Measurements from ENCODE around the gene GPAM.
"Not testable (repeated sequence)": the region's sequence is repeated elsewhere in the genome, so short reads cannot be mapped to it uniquely, and the experiment has no call there.

The GPAM gene

DNA sequence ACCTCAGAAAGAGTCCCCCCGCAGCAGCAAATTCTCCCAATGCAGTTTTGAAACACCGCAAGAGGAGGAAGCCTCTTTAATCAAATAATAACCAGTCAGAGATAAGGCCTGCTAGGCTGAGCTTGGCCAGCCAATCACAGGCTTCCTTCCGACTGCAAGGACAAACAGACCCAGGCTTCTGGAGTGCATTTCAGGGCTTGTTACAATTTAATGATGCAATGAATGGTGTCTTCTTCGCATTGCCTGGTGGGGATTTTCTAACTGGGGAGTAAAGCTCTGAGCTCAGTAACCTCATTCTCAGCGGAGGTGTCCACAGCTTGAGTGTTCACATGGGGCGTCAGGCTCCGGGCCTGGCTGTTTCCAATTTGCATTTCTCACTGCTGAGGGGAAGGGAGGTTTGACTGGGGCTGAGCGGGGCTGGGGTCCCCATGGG, 31.8 kb upstream of the GPAM start:
- no peak for DNase-seq (ENCODE audit: low read depth in 1 of 2, low spot score in 1 of 2)

DNA sequence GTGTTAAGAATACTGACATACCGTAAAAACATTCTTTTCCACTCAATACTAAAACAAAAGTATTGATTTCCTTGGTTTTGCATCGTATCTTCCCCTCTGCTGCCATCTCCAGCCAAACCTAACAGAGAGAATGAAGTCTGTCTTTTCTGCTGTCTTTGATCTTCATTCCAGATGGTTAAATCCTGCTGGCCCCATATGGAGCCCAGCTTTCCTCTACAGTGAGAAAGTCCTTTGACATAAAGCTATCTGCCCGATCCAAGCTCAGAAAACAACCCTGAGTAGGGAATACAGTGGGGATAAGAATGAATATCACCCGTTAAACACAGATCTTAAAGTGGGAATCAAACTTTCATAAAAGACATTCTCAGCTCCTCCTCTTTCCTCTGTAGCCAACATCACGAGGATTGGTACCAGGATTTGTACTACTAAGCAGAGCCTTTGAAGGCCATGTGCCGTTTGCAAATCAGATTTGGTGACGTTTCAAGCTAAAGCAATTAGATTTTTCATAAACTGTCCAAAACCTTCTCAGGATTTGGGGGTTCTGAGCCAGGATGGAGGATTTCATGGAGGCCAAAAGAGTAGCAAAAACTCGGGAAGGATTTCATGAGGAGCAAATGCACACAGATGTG, 30.8 kb upstream of the GPAM start:
- DNase-seq (ENCODE audit: low read depth in 1 of 2, low spot score in 1 of 2), result no peak

DNA sequence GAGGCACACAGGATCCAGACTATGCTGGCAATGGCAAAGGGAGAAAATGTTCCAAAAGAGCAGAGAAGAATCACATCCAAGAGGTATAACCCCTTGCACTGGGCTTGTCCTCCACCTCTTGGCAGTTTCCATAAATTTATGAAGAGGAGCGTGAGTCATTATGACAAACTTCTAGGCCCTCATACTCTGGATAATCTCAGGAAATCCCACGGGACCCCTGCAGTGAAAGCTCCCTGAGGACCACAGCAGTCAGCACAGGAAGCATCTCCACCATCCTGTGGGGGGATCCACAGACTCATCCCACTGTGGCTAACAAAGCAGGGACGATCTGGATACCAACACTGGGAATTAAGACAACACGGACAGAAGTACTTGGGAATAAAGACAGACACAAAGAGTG, 30.3 kb upstream of the GPAM start:
- DNase-seq (ENCODE audit: low read depth in 1 of 2, low spot score in 1 of 2), result no peak

DNA sequence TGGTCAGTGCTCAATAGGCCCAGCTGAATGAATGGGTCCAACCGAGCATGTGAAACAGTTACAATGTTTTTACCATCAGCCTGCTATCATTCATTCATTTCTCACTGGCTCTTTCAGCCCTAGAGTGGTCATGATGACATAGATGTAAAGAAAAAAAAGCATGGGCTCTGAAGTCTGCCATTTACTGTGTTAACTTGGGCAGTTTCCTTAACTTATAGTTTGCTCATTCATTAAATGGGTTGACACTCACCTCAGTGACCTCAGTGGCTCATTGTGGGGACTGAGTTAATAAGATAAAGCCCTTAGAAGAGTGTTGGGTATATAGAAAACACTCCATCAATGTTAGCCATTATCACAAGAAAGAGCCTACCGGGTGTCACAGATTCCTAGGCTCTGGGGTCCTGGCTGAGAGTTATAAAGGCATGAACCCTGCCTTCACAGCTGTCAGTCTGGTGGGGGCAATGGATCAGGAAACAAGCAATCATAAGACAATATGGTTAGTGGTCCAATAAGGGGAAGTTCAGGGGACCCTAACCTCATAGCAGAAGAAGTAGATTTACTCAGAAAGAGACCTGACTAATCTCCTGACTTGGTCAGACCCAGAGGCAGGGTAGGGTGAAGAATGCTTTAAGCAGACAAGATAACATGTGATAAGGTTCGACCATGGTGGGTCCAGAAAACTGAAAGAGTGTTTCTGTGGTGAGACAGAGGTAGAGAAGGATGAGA, 29.7 kb upstream of the GPAM start:
- DNase-seq (ENCODE audit: low read depth in 1 of 2, low spot score in 1 of 2), result no peak

DNA sequence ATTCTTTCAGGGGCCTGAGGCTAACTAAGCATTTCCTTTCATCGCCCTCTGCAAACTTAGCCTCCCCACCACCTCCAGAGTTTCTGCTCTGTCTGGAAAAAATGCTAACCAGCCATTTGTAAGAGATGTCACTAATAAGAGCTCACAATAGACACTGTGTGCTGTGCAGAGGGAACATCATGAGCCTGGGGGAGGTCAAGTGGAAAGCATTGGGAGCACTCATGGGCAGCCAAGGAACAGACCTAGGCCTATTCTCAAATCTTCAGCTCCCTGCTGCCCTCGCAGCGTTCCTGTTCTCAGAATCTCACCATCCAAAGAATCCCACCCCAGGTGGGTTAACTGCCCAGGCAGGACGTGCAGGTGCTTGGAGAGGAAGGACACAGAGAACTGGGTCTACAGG, 27.1 kb upstream of the GPAM start:
- DNase-seq (ENCODE audit: low read depth in 1 of 2, low spot score in 1 of 2), result no peak

DNA sequence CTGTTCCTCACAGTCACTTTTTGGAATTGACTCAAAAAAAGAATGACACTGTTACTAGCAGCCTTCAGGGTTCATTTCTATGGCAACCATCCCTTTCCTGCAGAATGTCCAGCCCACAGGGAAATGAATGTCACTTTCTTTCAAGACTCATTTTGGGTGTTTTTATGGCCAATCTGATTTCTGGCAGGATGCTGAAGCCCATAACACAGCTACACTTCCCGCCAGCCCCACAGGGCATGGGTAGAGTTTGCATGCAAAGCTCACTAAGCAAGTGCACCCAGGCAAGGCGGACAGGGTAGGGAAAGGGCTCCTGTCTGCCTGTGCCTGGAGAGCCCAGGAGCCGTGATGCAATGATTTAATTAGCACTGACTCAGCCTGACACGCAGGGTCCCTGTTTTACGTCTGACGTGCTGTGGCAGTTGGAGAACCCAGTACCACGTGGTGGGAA, 26.1 kb upstream of the GPAM start:
- no peak for DNase-seq (ENCODE audit: low read depth in 1 of 2, low spot score in 1 of 2)

DNA sequence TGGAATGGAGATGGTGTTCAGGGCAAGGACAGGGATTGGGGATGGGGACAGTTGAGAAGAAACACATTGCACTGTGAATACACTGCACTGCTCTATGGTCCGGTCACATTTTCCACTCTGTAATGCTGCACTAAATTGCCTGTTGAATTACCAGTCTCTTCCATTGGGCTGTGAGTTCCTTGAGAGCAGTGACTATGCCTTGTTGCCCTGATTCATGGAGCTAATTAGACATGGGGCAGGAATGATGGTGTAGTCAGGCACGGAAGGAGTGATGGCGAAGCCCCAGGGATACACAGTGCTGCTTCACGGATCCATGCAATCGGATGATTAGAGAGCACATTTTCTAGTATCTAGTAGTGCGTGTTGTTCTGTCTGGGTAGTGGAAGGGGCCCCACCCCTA, 25.4 kb upstream of the GPAM start:
- DNase-seq (ENCODE audit: low read depth in 1 of 2, low spot score in 1 of 2), result no peak

DNA sequence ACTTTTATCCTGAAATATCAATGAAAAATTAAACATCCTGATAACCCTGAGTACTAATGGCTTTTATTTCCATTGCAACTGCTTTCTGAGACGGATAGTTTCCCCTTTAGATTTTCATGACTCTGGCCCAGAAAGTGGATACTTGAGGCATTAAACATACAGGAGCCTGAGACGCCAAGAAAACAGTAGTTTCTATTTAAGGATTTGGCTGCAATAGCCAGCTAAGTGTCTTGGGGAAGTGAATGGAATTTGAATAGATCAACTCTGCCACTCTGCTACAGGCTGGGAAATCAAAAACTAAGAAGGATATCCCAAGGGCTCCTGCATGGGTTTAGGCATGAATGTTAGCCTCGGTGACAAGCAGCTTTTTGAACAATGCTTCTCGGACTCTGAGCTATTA, 24.7 kb upstream of the GPAM start:
- DNase-seq (ENCODE audit: low read depth in 1 of 2, low spot score in 1 of 2), result no peak

DNA sequence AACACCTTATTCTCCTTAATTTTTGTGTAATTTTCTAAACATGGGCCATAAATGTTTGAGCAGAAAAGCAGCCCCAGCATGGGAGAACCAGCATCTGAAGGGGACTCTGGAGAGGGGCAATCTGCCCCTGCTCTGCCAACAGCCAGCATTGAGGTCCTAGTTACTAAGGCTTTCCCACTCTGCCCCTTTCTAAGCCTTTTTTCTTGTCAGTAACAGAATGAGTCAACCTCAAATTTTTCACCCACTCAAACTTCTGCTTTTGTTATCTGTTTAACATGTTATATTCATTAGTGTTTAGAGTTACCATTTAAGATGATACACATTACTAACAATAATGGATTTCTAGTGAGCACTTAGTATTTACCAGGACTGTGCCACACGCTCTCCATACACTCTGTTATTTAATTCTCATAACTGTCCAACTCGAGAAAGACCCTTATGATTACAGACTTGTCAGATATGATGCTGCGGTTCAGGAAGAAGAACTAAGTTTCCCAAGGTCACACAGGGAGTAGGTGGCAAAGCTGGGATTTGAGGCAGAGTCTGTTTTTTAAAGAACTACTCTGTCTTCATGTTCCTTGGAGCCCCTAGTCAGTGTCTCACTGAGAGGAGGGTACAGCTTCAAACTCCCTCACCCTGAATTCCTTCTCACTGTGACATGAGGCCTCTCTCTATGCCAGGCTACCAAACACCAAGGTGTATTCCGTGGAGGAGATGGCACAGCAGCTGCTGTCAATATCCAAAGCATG, 19.9 kb upstream of the GPAM start:
- no peak for DNase-seq (ENCODE audit: low read depth in 1 of 2, low spot score in 1 of 2)

DNA sequence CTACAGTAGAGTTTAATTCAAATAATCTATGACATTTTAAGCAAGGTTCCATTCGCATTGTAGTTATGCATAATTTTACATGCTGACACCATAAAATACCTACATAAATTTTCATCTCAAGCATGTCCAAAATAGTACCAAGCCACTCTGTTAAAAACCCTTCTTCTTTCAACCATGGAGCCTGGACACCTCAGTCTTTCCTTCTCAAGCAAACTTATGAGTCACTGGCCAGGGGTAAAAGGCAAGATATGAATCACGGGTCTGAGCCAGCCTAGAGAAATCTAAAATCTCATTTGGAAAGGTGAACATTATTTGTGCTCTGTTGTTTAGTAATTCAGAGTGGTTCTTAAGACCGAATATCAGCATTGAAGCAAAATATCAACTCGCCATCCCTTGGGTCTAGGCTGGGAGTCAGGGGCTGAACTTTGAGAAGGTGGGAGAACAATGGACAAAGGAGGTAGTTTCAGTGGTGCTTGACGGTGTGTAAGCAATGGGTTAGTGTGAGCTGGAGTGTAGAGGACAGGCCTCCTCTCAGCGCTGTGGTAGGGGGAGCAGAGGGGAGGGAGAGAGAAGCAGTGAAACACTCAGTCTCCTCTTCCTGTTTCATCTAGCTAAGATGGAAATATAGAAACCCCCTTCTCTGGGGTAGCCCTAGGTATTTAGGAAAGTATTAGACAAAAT, 19.1 kb upstream of the GPAM start:
- no peak for DNase-seq (ENCODE audit: low read depth in 1 of 2, low spot score in 1 of 2)

DNA sequence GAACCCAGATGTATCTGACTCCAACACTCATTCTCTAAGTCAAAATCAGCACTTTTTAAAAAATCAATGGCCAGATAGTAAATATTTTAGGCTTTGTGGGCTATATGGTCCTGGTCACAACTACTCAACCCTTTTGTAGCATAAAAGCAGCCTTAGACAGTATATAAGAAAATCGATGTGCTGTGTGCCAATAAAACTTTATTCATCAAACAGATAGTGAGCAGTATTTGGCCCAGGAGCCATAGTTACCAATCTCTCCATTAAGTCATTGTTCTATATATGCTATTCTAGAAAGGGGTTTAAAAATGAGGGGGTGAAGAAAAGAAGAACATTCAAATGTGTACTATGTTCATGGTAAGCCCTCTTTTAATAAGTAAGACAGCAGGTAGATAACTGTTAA, 18.5 kb upstream of the GPAM start:
- no peak for DNase-seq (ENCODE audit: low read depth in 1 of 2, low spot score in 1 of 2)

DNA sequence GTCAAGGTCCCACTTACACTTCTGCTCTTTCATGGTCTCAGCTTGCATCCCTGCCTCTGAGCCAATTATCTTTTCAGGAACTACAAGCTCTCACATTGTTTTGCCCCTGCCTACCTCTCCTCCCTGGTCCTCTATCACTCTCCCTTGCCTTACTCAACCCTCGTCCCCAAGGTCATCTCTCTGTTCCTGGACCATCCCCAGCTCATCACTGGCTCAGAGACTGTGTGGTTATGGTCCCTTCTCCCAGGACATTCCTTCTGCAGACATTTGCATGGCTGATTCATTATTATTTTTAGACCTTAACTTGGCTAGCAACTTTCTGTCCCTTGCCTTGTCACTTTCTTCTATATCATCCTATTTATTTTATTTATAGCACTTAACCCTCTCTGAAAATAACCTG, 17.8 kb upstream of the GPAM start:
- DNase-seq (ENCODE audit: low read depth in 1 of 2, low spot score in 1 of 2), result no peak

DNA sequence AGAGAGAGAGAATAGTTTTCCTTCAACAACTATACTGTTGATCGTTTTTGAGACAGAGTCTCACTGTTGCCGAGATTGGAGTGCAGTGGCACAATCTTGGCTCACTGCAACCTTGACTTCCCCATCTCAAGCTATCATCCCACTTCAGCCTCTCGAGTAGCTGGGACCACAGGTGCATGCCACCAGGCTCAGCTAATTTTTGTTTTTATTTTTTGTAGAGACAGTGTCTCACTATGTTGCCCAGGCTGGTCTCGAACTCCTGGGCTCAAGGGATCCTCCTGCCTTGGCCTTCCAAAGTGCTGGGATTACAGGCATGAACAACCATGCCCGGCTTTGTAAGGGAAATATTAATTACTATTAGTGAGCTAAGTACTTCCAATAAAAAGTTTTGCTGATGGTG, 16.7 kb upstream of the GPAM start:
- DNase-seq (ENCODE audit: low read depth in 1 of 2, low spot score in 1 of 2), result not testable (repeated sequence)

DNA sequence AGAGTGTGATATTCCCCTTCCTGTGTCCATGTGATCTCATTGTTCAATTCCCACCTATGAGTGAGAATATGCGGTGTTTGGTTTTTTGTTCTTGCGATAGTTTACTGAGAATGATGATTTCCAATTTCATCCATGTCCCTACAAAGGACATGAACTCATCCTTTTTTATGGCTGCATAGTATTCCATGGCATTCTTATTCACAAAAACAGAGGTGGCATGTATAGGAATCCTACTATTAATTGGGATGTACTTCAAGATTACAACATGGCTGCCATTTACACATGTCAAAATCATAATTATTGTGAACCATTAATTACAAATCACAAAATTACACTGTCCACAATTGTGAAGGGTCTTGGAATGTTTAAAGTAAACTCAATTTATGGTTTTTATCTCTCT, 14.1 kb upstream of the GPAM start:
- not testable (repeated sequence) for DNase-seq (ENCODE audit: low read depth in 1 of 2, low spot score in 1 of 2)

DNA sequence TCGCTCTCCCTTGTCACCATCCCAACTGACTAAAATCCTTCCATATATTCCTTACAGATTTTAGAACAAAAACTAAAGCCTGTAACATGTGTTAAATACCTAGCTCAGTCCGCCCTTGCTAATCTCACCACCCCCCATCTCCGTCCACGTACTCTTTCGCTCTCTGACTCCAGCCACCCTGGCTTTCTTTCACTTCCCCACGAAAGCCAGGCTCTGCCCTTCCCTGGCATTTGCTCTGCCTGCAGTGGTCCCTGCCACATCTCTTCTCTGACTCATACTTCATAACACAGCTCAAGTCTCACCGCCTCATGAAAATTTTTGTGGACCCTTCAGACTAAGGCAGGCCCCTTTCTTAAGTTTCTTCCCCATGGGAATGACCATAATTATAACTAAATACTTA, 11.7 kb upstream of the GPAM start:
- no peak for DNase-seq (ENCODE audit: low read depth in 1 of 2, low spot score in 1 of 2)

DNA sequence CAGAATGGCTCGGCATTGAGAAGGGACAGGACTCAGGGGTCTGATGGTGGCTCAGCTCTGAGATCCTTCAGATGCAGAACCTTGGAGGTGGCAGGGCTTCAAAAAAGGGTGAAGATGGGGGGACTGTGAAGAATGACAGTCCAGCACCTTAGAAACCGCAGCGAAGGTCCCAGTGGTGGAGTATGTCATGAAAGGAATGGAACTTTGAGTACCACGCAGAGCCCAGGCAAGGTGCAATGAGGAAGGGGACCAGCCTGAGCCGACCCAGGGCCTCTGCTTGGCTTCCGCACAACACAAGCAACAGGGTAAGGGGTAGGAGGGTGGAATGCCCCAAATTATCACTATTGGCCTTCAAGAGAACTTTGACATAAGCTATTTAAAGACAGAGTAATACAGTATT, 8.2 kb upstream of the GPAM start:
- no peak for DNase-seq (ENCODE audit: low read depth in 1 of 2, low spot score in 1 of 2)

DNA sequence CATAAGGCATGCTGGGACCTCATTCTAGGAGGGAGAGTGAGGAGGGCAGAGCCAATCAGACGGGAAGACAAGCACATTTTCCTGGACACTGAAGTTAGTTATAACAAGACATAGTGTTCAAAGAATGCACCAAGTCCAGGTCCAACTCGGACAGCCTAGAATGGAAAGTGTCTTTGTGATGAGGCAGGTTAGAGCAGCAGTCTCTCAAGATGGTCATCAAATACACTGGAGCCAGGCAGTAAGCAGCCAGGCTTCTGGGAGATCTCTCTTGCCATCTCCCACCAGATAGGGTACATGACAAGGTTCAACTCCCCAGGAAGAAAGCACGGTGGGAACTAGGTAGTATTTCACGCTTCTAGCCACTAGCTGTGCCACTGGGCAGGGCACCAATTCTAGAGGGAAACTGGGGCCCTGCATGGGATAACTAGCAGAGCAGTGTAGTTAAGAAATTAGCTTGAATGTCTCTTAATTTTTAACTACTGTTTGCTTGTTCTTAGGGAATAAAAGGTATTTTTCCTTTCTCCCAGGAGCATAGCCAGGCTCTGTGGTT, 7.6 kb upstream of the GPAM start:
- DNase-seq (ENCODE audit: low read depth in 1 of 2, low spot score in 1 of 2), result no peak

DNA sequence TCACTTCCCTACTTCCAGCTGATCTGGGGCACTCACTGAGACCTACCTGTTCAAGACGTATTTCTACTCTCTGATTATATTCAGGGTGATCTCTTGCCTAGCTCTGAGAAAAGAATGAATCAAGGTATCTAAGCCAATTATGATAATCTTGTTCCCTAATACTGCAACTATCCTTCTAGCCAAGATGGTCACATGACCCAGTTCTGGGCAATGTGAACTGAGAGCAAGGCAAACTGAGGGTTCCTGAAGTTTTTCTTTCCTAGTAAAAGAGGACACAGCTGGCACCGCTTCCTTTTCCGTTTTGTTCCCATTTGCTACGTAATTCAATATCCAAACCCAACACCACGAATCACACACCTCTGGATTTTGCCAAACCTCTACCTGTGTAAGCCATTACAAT, 5.9 kb upstream of the GPAM start:
- no peak for DNase-seq (ENCODE audit: low read depth in 1 of 2, low spot score in 1 of 2)

DNA sequence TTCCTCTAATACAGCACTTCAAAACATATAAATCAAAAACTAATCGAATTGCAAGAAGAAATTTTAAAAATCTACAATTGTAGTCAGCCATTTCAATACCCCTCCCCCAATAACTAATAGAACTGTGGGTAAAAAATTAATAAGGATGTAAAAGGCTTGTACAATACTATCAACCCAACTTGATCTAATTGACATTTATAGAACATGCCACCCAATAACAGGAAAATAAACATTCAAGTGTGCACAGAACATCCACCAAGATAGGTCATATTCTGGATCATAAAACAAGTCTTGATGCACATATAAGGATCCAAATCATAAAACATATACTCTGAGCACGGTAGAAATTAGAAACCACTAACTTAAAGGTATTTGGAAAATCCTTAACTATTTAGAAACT, 4.0 kb upstream of the GPAM start:
- DNase-seq (ENCODE audit: low read depth in 1 of 2, low spot score in 1 of 2), result no peak

DNA sequence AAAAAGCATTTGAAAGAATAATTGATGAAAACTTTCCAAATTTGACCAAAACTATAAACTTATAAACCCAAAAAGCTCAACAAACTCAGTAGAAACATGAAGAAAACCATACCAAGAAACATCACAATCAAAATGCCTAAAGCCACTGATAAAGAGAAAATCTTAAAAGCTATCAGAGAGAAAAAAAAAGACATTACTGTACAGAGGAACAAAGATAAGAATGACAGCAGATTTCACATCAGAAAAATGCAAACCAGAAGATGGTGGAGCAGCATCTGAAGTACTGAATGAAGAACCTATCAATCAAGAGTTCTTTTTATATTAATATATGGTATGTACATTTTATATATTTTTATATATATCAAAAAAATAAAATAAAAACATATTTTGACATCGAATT, 2.4 kb upstream of the GPAM start:
- DNase-seq (ENCODE audit: low read depth in 1 of 2, low spot score in 1 of 2), result no peak

DNA sequence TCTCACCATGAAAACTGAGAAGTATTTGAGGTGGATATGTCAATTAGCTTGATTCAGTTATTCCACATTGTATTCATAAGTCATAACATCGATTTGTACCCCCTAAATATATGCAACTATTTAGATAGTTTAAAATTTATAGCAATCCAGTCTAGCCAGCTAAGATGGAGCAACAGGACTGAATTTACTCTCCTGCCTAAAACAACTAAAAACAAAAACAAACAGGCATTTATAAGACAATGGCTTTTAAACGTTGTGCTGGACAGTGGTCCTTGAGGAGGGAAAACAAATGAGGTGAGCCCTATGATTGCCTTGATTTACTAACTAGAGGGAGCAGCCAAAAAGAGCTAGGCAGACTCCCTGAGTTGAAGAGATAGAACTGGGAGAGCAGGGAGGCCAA, 814 bp upstream of the GPAM start:
- DNase-seq (ENCODE audit: low read depth in 1 of 2, low spot score in 1 of 2), result no peak

DNA sequence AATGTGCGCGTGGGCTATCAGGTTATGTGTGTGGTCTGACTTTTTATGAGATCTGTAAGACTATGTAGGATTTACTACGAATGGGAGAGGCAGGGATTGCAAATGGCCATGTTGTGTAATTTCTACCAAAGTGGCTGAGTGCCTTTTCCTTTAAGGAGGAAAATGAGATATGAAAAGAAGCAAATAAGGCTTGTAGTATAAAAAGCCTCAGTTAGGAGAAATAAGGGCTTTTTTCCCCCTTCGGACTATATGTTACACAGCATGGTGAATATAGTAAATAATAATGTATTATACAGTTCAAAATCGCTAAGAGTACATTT, 447 bp upstream of the GPAM start:
- DNase-seq (ENCODE audit: low read depth in 1 of 2, low spot score in 1 of 2), result no peak
